ENCODE data around the gene SLMAP.

SLMAP gene

GRCh38 chr3:57958642-57959422 lies 202.7 kb downstream of the SLMAP start:
- Histone ChIP-seq H3K27ac (no peak overlapping the region), H3K36me3 (ENCODE audit: insufficient read depth) (no peaks in the 10 kb centered on the region), H3K9ac (no peak overlapping the region), H3K27me3 (ENCODE audit: insufficient read depth, low read depth) (no peaks in the 10 kb centered on the region), H3K4me3 (IDR thresholded peaks at IDR 0.05; ENCODE audit: insufficient read depth, low read depth, low read length) (no peak overlapping the region), H3K79me2 (ENCODE audit: insufficient read depth, low read depth) (no peaks in the 10 kb centered on the region), H2AFZ (ENCODE audit: low read depth) (no peak overlapping the region), H4K20me1 (ENCODE audit: insufficient read depth) (no peaks in the 10 kb centered on the region), H3K4me1 (ENCODE audit: low read depth, poor library complexity, severe bottlenecking) (no peaks in the 10 kb centered on the region), H3K4me2 (no peak overlapping the region)
- TF ChIP-seq, protein P1, sequence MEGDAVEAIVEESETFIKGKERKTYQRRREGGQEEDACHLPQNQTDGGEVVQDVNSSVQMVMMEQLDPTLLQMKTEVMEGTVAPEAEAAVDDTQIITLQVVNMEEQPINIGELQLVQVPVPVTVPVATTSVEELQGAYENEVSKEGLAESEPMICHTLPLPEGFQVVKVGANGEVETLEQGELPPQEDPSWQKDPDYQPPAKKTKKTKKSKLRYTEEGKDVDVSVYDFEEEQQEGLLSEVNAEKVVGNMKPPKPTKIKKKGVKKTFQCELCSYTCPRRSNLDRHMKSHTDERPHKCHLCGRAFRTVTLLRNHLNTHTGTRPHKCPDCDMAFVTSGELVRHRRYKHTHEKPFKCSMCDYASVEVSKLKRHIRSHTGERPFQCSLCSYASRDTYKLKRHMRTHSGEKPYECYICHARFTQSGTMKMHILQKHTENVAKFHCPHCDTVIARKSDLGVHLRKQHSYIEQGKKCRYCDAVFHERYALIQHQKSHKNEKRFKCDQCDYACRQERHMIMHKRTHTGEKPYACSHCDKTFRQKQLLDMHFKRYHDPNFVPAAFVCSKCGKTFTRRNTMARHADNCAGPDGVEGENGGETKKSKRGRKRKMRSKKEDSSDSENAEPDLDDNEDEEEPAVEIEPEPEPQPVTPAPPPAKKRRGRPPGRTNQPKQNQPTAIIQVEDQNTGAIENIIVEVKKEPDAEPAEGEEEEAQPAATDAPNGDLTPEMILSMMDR (conservative IDR thresholded peaks at IDR 0.05; ENCODE audit: low read depth, low read length): no peak

DNA sequence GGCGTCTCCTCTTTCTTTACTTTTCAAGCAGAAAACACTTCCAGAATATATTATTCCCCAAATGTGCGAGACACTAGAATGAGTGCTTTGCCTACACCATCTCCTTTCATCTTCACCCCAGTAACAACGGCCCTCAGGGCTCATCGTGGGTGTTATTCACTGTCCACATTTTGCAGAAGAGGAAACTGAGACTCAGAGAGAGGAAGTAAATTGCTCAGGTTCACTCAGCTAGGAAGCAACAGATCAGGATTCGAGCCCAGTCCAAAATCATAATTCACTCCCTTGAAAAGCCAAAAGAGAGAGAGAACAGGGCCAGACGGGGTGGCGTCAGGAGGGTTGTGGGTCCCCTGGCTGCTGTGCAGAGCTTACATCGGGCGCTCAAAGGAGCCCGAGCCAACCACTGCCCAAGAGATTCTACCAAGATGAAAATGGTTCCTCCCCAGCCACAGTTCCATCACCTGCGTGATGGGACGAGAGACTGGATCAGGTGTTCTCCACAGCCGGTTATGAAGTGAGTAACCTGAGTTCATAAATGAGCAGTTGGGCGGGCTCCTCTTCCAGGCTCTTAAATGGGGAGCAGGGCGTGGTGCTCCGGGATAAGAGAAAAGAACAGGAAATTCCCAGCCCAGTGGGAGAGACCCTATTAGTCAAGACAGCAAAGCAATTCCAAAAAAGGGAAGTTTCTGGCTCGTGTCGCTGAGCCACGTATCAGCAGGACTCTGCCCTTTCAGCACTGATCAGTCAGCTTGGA lies 203.5 kb downstream of the SLMAP start:
- H2AFZ ChIP-seq (ENCODE audit: low read depth): no peak overlapping the region

GRCh38 chr3:57960174-57960505 lies 204.0 kb downstream of the SLMAP start:
- Histone ChIP-seq H3K27ac (no peak overlapping the region), H3K4me2 (no peak overlapping the region), H3K27me3 (ENCODE audit: insufficient read depth, low read depth) (no peaks in the 10 kb centered on the region), H3K4me3 (IDR thresholded peaks at IDR 0.05; ENCODE audit: insufficient read depth, low read depth, low read length) (no peak overlapping the region), H3K4me1 (ENCODE audit: low read depth, poor library complexity, severe bottlenecking) (no peaks in the 10 kb centered on the region), H3K36me3 (ENCODE audit: insufficient read depth) (no peaks in the 10 kb centered on the region), H3K9ac (no peak overlapping the region), H4K20me1 (ENCODE audit: insufficient read depth) (no peaks in the 10 kb centered on the region), H2AFZ (ENCODE audit: low read depth) (no peak overlapping the region), H3K79me2 (ENCODE audit: insufficient read depth, low read depth) (no peaks in the 10 kb centered on the region)
- TF ChIP-seq, protein P1 (conservative IDR thresholded peaks at IDR 0.05; ENCODE audit: low read depth, low read length): no peak

More for the DNA sequence above, 203.5 kb downstream of the SLMAP start:
- Histone ChIP-seq H3K4me2 (no peak overlapping the region), H3K27me3 (ENCODE audit: insufficient read depth, low read depth) (no peaks in the 10 kb centered on the region), H4K20me1 (ENCODE audit: insufficient read depth) (no peaks in the 10 kb centered on the region), H3K4me1 (ENCODE audit: low read depth, poor library complexity, severe bottlenecking) (no peaks in the 10 kb centered on the region), H3K9ac (no peak overlapping the region), H3K79me2 (ENCODE audit: insufficient read depth, low read depth) (no peaks in the 10 kb centered on the region), H3K36me3 (ENCODE audit: insufficient read depth) (no peaks in the 10 kb centered on the region), H3K4me3 (IDR thresholded peaks at IDR 0.05; ENCODE audit: insufficient read depth, low read depth, low read length) (no peak overlapping the region), H3K27ac (no peak overlapping the region)
- TF ChIP-seq, protein P1 (conservative IDR thresholded peaks at IDR 0.05; ENCODE audit: low read depth, low read length): no peak

DNA sequence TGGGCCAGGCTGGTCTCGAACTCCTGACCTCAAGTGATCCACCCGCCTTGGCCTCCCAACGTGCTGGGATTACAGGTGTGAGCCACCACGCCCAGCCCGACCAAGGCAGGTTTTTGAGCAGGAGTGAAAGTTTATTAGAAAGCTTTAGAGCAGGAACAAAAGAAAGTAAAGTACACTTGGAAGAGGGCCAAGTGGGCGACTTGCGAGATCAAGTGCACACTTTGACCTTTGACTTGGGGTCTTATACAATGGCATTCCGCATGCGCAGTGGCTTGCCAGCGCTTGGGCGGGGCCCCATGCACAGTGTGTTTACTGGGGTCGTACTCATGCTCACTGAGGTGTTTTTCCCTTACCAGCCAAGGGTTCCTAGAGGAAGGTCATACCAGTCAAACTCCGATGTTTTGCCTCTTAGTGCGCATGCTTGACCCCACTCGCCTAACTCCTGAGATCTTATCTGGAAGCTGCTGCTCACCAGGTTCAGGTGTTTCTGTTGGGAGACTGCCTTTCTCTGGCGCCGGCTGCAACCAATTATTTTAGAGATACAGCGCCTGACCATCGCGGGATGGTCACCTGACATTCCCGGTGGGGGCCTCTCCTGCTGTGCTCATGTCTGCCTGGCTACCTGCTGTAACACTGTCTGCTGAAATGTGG lies 205.2 kb downstream of the SLMAP start:
- Histone ChIP-seq H3K36me3 (ENCODE audit: insufficient read depth) (no peaks in the 10 kb centered on the region), H3K4me3 (IDR thresholded peaks at IDR 0.05; ENCODE audit: insufficient read depth, low read depth, low read length) (no peak overlapping the region), H3K4me2 (no peak overlapping the region), H3K27me3 (ENCODE audit: insufficient read depth, low read depth) (no peaks in the 10 kb centered on the region), H3K9ac (no peak overlapping the region), H3K79me2 (ENCODE audit: insufficient read depth, low read depth) (no peaks in the 10 kb centered on the region), H3K4me1 (ENCODE audit: low read depth, poor library complexity, severe bottlenecking) (no peaks in the 10 kb centered on the region), H3K27ac (no peak overlapping the region), H2AFZ (ENCODE audit: low read depth) (no peak overlapping the region), H4K20me1 (ENCODE audit: insufficient read depth) (no peaks in the 10 kb centered on the region)
- TF ChIP-seq, protein P1 (conservative IDR thresholded peaks at IDR 0.05; ENCODE audit: low read depth, low read length): no peak

Measured in KMS-11 (cell line).